HepG2 (cell line): ENCODE measurements around the gene BAHCC1. TPM values are rescaled to one million over a fixed set of nuclear protein-coding genes. Genes with fewer than 3 reads are reported as not detected.

Experiments used
- FOXA3 ChIP-seq: IDR thresholded peaks from 2 replicates; pipeline ENCODE4 v1.6.1; 2016; ENCODE audit warnings: missing genetic modification reagents, missing compliant biosample characterization
- HOMEZ ChIP-seq: IDR thresholded peaks from 2 replicates; pipeline ENCODE4 v1.6.1; 2016; ENCODE audit warnings: low read depth
- KDM2A ChIP-seq: sonication (generic); formaldehyde crosslinking; IDR thresholded peaks from 2 replicates; pipeline ENCODE4 v1.4.0; 2020; ENCODE audit warnings: low read depth, missing genetic modification reagents, borderline replicate concordance
- MYNN ChIP-seq: sonication (generic); formaldehyde crosslinking; IDR thresholded peaks from 2 replicates; pipeline ENCODE4 v1.4.0; 2020; ENCODE audit warnings: mild to moderate bottlenecking, low read depth, missing genetic modification reagents
- NCOA1 ChIP-seq: sonication (generic); formaldehyde crosslinking; IDR thresholded peaks from 2 replicates; pipeline ENCODE4 v1.9.0; 2021; ENCODE audit warnings: missing genetic modification reagents
- NFATC3 ChIP-seq: sonication (generic); formaldehyde crosslinking; IDR thresholded peaks from 2 replicates; pipeline ENCODE4 v1.5.1; 2020; ENCODE audit warnings: mild to moderate bottlenecking, missing genetic modification reagents
- NFIB ChIP-seq: sonication (generic); formaldehyde crosslinking; IDR thresholded peaks from 2 replicates; pipeline ENCODE4 v1.9.0; 2021; ENCODE audit warnings: missing genetic modification reagents, mild to moderate bottlenecking, borderline replicate concordance
- PLRG1 ChIP-seq: fragments of 450-650 bp; conservative IDR thresholded peaks from 2 replicates; pipeline ENCODE4 v1.6.1; 2016
- REXO4 ChIP-seq: sonication (generic); formaldehyde crosslinking; IDR thresholded peaks from 2 replicates; pipeline ENCODE4 v1.8.0; 2022; ENCODE audit warnings: missing genetic modification reagents, mild to moderate bottlenecking, borderline replicate concordance
- SRSF1 ChIP-seq: fragments of 200-400 bp; formaldehyde crosslinking; optimal IDR thresholded peaks from 2 replicates; pipeline ENCODE3; 2017; ENCODE audit warnings: mild to moderate bottlenecking, low read depth, low read length, moderate library complexity
- TBP ChIP-seq: sonication (generic); formaldehyde crosslinking; IDR thresholded peaks from 2 replicates; pipeline ENCODE4 v1.5.0; 2020; ENCODE audit warnings: missing genetic modification reagents
- TCF7 ChIP-seq: sonication (generic); IDR thresholded peaks from 2 replicates; pipeline ENCODE4 v1.6.1; 2016; ENCODE audit warnings: antibody characterized with exemption, low read depth
- ZBTB33 ChIP-seq: sonication (generic); formaldehyde crosslinking; IDR thresholded peaks from 2 replicates; pipeline ENCODE4 v1.4.0; 2020; ENCODE audit warnings: missing genetic modification reagents
- ZNF331 ChIP-seq: sonication (generic); formaldehyde crosslinking; IDR thresholded peaks from 2 replicates; pipeline ENCODE4 v1.4.0; 2020; ENCODE audit warnings: missing genetic modification reagents
- ZNF382 ChIP-seq: sonication (generic); formaldehyde crosslinking; IDR thresholded peaks from 2 replicates; pipeline ENCODE4 v1.5.0; 2020; ENCODE audit warnings: missing genetic modification reagents, mild to moderate bottlenecking, borderline replicate concordance
- ZNF407 ChIP-seq: sonication (generic); formaldehyde crosslinking; IDR thresholded peaks from one replicate; pipeline ENCODE4 v1.5.1; 2020; ENCODE audit warnings: mild to moderate bottlenecking, missing genetic modification reagents; ENCODE audit errors: not compliant biosample characterization
- polyA plus RNA-seq, 8 experiments: library from polyadenylated mRNA; depleted of rRNA in 3 of 8; stranded (reverse) in 7 of 8; unstranded in 1 of 8; fragments of >200 nt; fragmentation: Illumina TruSeq in 4 of 8; extraction: Trizol in 4 of 8; gene quantifications; 2 replicates each; pipeline versions ENCODE4 v1.2.1 to v1.2.3, GENCODE V29; 2011 to 2016; ENCODE audit warnings: low read depth in 4 of 8, missing spikeins in 1 of 8, mixed read lengths in 1 of 8; ENCODE audit not compliant: insufficient read depth in 1 of 8
- total RNA-seq, 5 experiments: library from RNA; depleted of rRNA; stranded (reverse); fragments of >200 nt; fragmentation: Illumina TruSeq; extraction: Trizol; gene quantifications; 2 replicates each; pipeline ENCODE4 v1.2.3, GENCODE V29; 2016; ENCODE audit warnings: low read depth in 1 of 5

Gene BAHCC1
- total and polyA plus RNA-seq, 2 of the 13 experiments (the other 11 are each of a cell fraction or from before 2014, with no cell fraction given), result 1.4 to 1.7 TPM

GRCh38 chr17:81484195-81484979 lies 89.1 kb downstream of the BAHCC1 start (continued):
- TF ChIP-seq NFIB (CRISPR knock-in tag) (no peak), TBP (CRISPR knock-in tag) (no peak), NCOA1 (CRISPR knock-in tag) (no peak), REXO4 (CRISPR knock-in tag) (no peak), FOXA3 (CRISPR knock-in tag) (peak; percentile 39), HOMEZ (no peak), TCF7 (no peak), ZNF382 (CRISPR knock-in tag) (no peak), ZNF331 (CRISPR knock-in tag) (peak; percentile 75), MYNN (CRISPR knock-in tag) (no peak), SRSF1 (no peak), ZNF407 (peak; percentile 57), NFATC3 (CRISPR knock-in tag) (0 out of 2 replicates have a peak, but pooled peaks have one; percentile 32), PLRG1 (no peak), ZBTB33 (CRISPR knock-in tag) (peak; percentile 53; the same call in 1 of the 2 replicates), KDM2A (peak; percentile 95)
